Naive B cell (primary cell): ENCODE results near the gene CCDC187. TPM values are rescaled to one million over a fixed set of nuclear protein-coding genes. Genes with fewer than 3 reads are reported as not detected.

ENCODE experiments used
- ATAC-seq, 2 donors: fragments of 150-1000 bp; cut with Tn5 transposase; 2 replicates each; pipeline ENCODE4 v1.10.0; 2021; ENCODE audit warnings: low read depth in 2 of 2, mild to moderate bottlenecking in 2 of 2, moderate library complexity in 2 of 2
- DNase-seq: peaks from one replicate; pipeline ENCODE4 v3.0.0; 2022
- H3K27ac Mint-ChIP-seq, 6 donors: one replicate each; pipeline ENCODE4 v1.8.0; 2020 to 2022; ENCODE audit warnings: mild to moderate bottlenecking in 6 of 6, mixed read lengths in 6 of 6, moderate library complexity in 5 of 6, inconsistent platforms in 2 of 6
- H3K27me3 Mint-ChIP-seq, 3 donors: one replicate each; pipeline ENCODE4 v1.8.0; 2021 to 2022; ENCODE audit warnings: mixed read lengths in 3 of 3, mild to moderate bottlenecking in 1 of 3
- H3K36me3 Mint-ChIP-seq, 2 donors: one replicate each; pipeline ENCODE4 v1.8.0; 2020 to 2022; ENCODE audit warnings: mixed read lengths in 2 of 2, inconsistent platforms in 1 of 2, mild to moderate bottlenecking in 1 of 2
- H3K4me1 Mint-ChIP-seq, 3 donors: one replicate each; pipeline ENCODE4 v1.8.0; 2020 to 2022; ENCODE audit warnings: mixed read lengths in 3 of 3, inconsistent platforms in 1 of 3, mild to moderate bottlenecking in 1 of 3, moderate library complexity in 1 of 3
- H3K4me3 Mint-ChIP-seq, 8 donors: one replicate each; pipeline ENCODE4 v1.8.0; 2020 to 2022; ENCODE audit warnings: mild to moderate bottlenecking in 8 of 8, mixed read lengths in 8 of 8, moderate library complexity in 8 of 8, inconsistent platforms in 2 of 8
- H3K9me3 Mint-ChIP-seq, 7 donors: one replicate each; pipeline ENCODE4 v1.8.0; 2020 to 2022; ENCODE audit warnings: mixed read lengths in 7 of 7, mild to moderate bottlenecking in 5 of 7, inconsistent platforms in 2 of 7, moderate library complexity in 1 of 7
- polyA plus RNA-seq, 6 donors: library from polyadenylated mRNA; unstranded; fragments of 300-500 nt; fragmentation: Illumina TruSeq; gene quantifications; one replicate each; pipeline ENCODE4 v1.2.3, GENCODE V29; 2021; ENCODE audit warnings: low read depth in 6 of 6

The CCDC187 gene
- polyA plus RNA-seq, 6 donors from 2014 or later, result 0.38 to 4.3 (median 1.5) TPM

DNA sequence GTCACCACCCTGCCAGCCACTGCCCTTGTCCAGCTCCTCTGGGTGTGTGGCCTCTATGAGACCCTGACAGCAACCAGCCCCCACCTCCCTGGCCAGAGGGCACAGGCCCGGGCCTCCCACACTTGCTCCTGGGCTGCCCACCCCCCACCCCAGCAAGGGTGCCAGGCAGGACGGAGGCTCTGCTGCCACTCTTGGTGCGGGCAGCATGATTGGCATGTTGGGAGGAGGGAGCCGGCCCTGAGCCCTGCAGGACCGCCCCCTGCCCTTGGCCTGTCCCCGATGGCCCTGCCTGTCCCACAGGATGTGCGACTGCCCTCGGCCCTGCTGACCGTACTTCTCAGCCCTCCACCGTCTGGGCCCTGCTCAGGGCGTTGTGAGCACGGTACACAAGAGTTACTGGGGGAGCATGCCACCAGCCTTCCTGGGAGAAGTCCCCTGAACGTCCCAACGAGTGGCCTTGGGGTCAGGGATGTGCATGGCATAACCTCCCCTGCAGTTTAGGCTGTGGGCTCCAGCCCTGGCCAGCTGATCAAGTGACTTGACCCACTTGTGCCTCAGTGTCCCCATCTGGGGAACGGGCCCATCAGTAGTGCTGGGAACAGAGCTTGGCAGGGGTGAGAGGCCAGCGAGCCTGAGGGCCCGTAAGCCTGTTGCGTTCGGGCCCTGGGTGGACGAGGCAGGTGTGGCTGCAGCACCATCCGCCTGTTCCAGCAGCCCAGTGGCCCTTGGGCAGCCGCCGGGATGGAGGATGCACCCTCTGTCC is 39.4 kb upstream of the CCDC187 start:
- DNase-seq (no peak), ATAC-seq (no peak)
- Mint-ChIP-seq H3K9me3 (no peaks in the 10 kb centered on the region), H3K27ac (peak overlapping the region in 2 of 6 donors; percentile 59 to 75), H3K36me3 (no peaks in the 10 kb centered on the region), H3K27me3 (no peaks in the 10 kb centered on the region), H3K4me1 (no peaks in the 10 kb centered on the region), H3K4me3 (peak overlapping the region in 2 of 8 donors; percentile 9 to 64)

GRCh38 chr9:136342181-136343120 is 38.6 kb upstream of the CCDC187 start:
- DNase-seq, result peak; percentile 32
- Mint-ChIP-seq H3K27ac (no peak overlapping the region), H3K4me1 (no peaks in the 10 kb centered on the region), H3K4me3 (peak overlapping the region in 3 of 8 donors; percentile 9 to 44 (median 28)), H3K9me3 (no peaks in the 10 kb centered on the region), H3K36me3 (no peaks in the 10 kb centered on the region), H3K27me3 (no peaks in the 10 kb centered on the region)
- ATAC-seq, result peak; percentile 78 to 82

- ATAC-seq, result no peak
- no peaks in the 10 kb centered on the region for H3K36me3 Mint-ChIP-seq
- DNase-seq, result no peak
- H3K9me3 Mint-ChIP-seq, result no peaks in the 10 kb centered on the region
- no peak overlapping the region for H3K4me3 Mint-ChIP-seq
- no peaks in the 10 kb centered on the region for H3K27me3 Mint-ChIP-seq
- H3K27ac Mint-ChIP-seq, result no peak overlapping the region
- H3K4me1 Mint-ChIP-seq, result no peaks in the 10 kb centered on the region
Observed at GRCh38 chr9:136341769-136342168, 37.9 kb upstream of the CCDC187 start.

- DNase-seq (no peak), ATAC-seq (no peak)
- no peak overlapping the region for H3K4me3 Mint-ChIP-seq
- H3K4me1 Mint-ChIP-seq, result no peaks in the 10 kb centered on the region
- H3K9me3 Mint-ChIP-seq, result no peaks in the 10 kb centered on the region
- no peaks in the 10 kb centered on the region for H3K36me3 Mint-ChIP-seq
- H3K27ac Mint-ChIP-seq, result no peak overlapping the region
- H3K27me3 Mint-ChIP-seq, result no peaks in the 10 kb centered on the region
Observed at GRCh38 chr9:136341042-136341655, 37.3 kb upstream of the CCDC187 start.

DNA sequence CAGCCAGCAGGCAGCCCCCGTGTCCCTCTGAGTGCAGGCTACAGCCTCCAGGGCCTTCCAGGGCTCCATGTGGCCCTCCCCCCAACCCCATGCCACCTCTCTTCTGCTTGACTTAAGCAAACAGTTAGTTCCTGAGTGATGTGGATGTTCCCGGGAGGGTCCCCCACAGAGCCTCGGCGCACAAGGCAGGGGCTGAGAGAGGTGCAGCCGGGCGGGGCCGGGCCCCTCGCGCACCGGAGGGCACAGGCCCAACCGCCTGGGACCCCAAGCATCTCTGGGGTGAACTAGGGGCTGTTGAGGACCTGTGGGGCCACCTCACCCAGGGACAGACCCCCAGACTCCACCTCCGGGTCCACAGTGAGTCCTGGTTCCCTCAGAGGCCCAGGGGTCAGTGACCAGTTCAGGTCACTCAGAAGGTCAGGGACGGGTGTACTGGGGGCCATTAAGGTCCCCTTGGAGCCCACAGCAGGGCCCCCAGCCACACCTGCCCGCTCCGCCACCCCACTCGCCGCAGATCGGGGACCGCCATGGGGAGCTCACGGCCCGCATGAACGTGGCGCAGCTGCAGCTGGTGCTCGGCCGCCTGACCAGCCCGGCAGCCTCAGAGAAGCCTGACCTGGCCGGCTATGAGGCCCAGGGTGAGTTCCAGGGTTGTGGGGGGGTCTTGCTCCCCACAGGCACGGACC is 36.6 kb upstream of the CCDC187 start:
- Mint-ChIP-seq H3K36me3 (no peaks in the 10 kb centered on the region), H3K27ac (no peak overlapping the region), H3K27me3 (no peaks in the 10 kb centered on the region), H3K9me3 (no peaks in the 10 kb centered on the region), H3K4me3 (no peak overlapping the region), H3K4me1 (no peaks in the 10 kb centered on the region)
- ATAC-seq (no peak), DNase-seq (no peak)

- no peak for ATAC-seq
- no peak for DNase-seq
- H3K4me1 Mint-ChIP-seq, result no peaks in the 10 kb centered on the region
- no peaks in the 10 kb centered on the region for H3K9me3 Mint-ChIP-seq
- H3K36me3 Mint-ChIP-seq, result no peaks in the 10 kb centered on the region
- no peak overlapping the region for H3K27ac Mint-ChIP-seq
- peak overlapping the region in 1 of 8 donors; percentile 66 for H3K4me3 Mint-ChIP-seq
- no peaks in the 10 kb centered on the region for H3K27me3 Mint-ChIP-seq
Observed at GRCh38 chr9:136339958-136340310, 36.0 kb upstream of the CCDC187 start.

DNA sequence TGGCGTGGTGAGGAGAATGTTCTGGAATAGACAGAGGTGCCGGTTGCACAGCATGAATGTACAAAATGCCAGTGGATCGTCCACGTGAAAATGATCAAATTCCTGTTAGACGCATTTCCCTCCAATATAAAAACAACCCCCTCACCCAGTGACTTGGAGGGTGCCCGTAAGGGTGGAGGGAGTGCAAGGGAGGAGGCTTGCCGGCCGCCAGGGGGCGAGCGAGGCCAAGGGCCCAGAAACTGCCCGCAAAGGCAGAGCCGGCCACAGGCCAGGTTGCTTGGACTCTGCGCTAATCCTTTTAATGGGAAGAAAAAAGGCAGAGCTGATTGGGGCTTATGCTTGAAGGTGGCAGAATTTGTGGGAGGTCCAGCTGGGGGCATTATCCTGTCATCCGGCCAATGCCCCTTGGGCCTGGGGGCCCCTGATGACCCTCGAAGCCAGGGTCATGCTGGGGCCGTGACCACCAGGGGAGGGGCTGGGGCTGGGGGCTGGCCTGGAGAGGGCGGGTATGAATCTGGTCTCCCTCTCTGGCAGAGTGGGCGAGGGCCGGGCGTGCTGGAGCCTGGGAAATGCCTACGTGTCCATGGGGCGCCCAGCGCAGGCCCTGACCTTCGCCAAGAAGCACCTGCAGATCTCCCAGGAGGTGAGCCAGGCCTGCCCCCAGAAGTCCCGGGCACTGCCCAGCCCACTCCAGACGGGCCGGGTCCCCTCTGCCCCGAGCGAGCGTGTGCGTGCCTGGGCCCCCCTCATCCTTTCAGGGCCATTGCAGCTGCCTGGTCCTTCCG is 35.5 kb upstream of the CCDC187 start:
- Mint-ChIP-seq H3K9me3 (no peaks in the 10 kb centered on the region), H3K36me3 (no peaks in the 10 kb centered on the region), H3K27ac (no peak overlapping the region), H3K4me3 (peak overlapping the region in 1 of 8 donors; percentile 41), H3K4me1 (no peaks in the 10 kb centered on the region), H3K27me3 (no peaks in the 10 kb centered on the region)
- ATAC-seq (peak in 1 of 2 donors; percentile 32), DNase-seq (no peak)

GRCh38 chr9:136338511-136338910 is 34.6 kb upstream of the CCDC187 start:
- Mint-ChIP-seq H3K27ac (no peak overlapping the region), H3K4me3 (no peak overlapping the region), H3K36me3 (no peaks in the 10 kb centered on the region), H3K9me3 (no peaks in the 10 kb centered on the region), H3K27me3 (no peaks in the 10 kb centered on the region), H3K4me1 (no peaks in the 10 kb centered on the region)
- DNase-seq (no peak), ATAC-seq (no peak)

DNA sequence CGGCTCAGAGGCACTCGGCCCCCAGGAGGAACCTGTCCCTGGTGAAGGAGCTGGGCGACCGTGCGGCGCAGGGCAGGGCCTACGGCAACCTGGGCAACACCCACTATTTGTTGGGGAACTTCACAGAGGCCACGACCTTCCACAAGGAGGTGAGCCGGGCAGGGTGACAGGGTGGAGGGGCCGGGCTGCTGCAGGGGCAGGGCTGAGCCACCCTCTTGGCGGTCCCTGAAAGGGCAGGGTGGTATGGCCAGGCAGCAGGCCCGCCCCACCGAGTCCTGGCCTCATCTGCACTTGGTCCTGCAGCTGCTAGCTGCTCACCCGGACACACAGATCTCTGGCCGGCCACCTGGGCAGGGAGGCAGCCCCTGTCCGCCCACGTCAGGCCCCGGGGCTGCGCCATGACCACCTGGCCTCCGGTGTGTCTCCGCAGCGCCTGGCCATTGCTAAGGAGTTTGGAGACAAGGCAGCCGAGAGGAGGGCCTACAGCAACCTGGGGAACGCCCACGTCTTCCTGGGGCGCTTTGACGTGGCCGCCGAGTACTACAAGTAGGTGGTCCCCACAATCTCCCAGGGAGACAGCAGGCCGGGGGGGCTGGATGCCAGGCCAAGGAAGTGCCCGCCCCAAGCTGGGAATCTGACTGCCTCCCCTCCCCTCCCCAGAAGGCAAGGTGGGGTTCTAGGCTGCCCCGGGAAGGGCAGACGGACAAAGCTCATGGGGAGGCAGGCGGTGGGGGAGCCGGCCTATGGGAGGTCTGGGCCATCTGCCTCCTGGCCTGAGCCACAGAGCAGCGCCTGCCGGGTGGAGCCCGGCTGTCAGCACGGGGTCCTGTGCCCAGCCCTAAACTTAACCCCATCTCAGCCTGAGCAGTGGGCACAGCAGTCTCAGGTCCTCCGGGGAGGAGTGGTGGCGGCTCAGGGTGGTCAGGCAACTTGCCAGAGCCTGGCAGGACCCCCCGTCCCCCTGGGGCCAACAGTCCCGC is 33.8 kb upstream of the CCDC187 start:
- Mint-ChIP-seq H3K4me3 (no peak overlapping the region), H3K9me3 (no peaks in the 10 kb centered on the region), H3K4me1 (no peaks in the 10 kb centered on the region), H3K27ac (no peak overlapping the region), H3K27me3 (no peaks in the 10 kb centered on the region), H3K36me3 (no peaks in the 10 kb centered on the region)
- DNase-seq, result no peak
- ATAC-seq, result no peak

DNA sequence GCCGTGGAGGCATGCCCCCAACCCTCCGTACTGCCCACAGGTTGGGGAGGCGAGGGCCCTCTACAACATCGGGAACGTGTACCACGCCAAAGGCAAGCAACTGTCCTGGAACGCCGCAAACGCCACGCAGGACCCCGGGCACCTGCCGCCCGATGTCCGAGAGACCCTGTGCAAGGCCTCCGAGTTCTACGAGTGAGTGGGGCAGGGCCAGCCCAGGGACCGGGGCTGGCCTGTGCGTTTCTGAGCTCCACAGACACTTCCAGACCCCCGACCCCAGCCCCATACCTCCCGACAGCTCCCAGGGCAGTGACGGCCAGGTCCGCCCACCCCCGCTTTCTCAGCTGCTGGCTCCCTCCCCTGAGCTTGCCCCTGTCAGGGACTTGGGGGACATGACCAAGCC is 33.0 kb upstream of the CCDC187 start:
- H3K4me1 Mint-ChIP-seq, result no peaks in the 10 kb centered on the region
- no peaks in the 10 kb centered on the region for H3K27me3 Mint-ChIP-seq
- ATAC-seq, result no peak
- H3K4me3 Mint-ChIP-seq, result no peak overlapping the region
- DNase-seq, result no peak
- no peak overlapping the region for H3K27ac Mint-ChIP-seq
- H3K36me3 Mint-ChIP-seq, result no peaks in the 10 kb centered on the region
- no peaks in the 10 kb centered on the region for H3K9me3 Mint-ChIP-seq

DNA sequence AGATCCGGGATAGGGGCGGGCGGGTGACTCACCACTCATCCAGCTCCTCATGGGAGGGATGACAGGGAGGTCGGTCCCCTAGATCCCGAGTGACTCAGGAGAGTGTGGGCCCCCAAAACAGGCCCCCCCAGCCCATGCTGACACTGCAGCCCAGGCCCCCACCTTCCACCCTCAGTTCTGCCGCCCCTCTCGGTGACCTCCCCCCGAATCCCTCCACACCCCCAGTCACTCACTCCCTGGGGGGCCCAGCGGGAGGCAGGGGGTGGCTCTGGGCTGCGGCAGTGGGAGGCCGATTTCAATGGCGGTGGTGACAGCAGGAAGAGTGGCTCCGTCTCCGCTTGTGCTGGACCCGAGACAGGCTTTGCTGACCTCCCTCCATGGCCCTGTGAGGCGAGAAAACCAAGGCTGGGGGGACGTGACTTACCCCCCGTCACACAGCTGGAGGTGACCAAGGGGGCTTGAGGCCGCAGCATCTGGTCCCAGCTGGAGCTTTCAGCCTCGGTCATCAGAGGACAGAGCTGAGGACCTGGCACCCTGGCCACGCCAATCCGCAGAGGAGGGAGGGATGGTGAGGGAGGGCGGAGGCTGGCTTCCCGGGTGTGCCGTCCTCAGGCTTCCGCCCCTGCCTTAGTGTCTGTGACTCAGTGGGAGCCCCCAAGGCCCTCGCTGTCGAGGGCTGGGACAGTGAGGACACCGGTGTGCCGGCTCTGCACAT is 32.4 kb upstream of the CCDC187 start:
- Mint-ChIP-seq H3K4me1 (no peaks in the 10 kb centered on the region), H3K27ac (no peak overlapping the region), H3K4me3 (no peak overlapping the region), H3K27me3 (no peaks in the 10 kb centered on the region), H3K9me3 (no peaks in the 10 kb centered on the region), H3K36me3 (no peaks in the 10 kb centered on the region)
- ATAC-seq, result no peak
- no peak for DNase-seq
